Stimulated activated CD8-positive, alpha-beta memory T cell treated with anti-CD3 and anti-CD28 coated beads, Interleukin-15, amount 100 ng/mL, for 24 hours (primary cell): ENCODE measurements around the gene ALG3.
"Not testable (repeated sequence)": the region's sequence is repeated elsewhere in the genome, so short reads cannot be mapped to it uniquely, and the experiment has no call there.

Experiments
- DNase-seq: peaks from one replicate; pipeline ENCODE4 v3.0.0-alpha.2; 2020; ENCODE audit warnings: low read depth

Gene ALG3

GRCh38 chr3:184248454-184249411, at the start of gene ALG3:
Gene ALG3, minus strand, starts transcription at chr3:184248962. Its CDS starts 22 bp downstream, at chr3:184248940.
- DNase-seq, result peak; percentile 82

DNA sequence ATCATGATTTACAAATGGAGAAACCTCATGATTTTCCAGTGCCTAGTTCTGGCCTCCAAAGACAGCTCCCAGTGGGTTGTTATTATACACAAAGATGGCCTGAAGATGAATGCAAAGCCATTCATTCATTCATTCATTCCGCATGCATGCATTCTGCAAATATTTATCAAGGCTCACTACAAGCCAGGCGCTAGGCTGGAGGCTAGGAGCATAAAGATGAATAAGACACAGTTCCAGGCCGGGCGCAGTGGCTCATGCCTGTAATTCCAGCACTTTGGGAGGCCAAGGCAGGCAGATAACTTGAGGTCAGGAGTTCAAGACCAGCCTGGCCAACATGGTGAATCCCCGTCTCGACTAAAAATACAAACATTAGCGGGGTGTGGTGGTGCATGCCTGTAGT, 47.9 kb upstream of the ALG3 start:
- DNase-seq, result no peak

- DNase-seq, result no peak
Observed at GRCh38 chr3:184295771-184296170, 47.0 kb upstream of the ALG3 start.

GRCh38 chr3:184291738-184292445, 43.1 kb upstream of the ALG3 start:
- DNase-seq, result no peak

- DNase-seq, result no peak
Observed at GRCh38 chr3:184291044-184291737, 42.4 kb upstream of the ALG3 start.

DNA sequence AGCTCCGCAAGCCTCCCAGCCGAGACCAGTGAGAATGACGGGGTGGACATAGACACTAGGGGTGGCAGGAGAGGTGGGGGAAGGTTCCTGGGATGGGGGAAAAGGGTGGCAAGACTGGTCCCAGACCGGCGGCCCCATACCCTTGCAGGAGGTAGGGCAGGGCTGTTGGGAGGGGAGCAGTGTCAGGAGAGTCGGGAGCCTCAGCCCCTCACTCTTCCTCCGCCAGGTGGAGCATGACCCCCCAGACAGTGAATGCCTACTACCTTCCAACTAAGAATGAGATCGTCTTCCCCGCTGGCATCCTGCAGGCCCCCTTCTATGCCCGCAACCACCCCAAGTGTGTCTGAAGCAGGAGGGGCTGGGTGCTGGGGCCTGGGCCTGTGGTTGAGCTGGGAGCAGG, 41.6 kb upstream of the ALG3 start:
- no peak for DNase-seq

DNA sequence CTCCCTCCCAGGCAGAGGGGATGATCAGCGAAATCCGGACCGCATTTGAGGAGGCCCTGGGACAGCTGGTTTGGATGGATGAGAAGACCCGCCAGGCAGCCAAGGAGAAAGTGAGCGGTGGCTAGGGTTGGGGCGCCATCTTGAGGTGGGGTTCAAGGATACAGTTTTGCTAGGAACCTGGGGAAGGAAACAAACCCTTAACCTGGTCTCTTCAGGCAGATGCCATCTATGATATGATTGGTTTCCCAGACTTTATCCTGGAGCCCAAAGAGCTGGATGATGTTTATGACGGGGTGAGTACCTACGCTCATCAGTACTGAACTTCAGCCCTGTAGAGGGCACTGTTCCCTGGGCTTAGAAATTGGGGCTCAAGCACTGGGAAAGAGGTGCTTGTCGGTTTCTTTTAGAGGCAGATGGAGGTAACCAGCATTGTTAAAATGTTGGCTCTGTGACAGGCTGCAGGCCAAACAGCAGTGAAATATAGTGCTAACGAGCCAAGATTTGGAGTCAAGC, 40.7 kb upstream of the ALG3 start:
- DNase-seq, result peak; percentile 28

- DNase-seq, result no peak
Observed at GRCh38 chr3:184284696-184285095, 35.9 kb upstream of the ALG3 start.

DNA sequence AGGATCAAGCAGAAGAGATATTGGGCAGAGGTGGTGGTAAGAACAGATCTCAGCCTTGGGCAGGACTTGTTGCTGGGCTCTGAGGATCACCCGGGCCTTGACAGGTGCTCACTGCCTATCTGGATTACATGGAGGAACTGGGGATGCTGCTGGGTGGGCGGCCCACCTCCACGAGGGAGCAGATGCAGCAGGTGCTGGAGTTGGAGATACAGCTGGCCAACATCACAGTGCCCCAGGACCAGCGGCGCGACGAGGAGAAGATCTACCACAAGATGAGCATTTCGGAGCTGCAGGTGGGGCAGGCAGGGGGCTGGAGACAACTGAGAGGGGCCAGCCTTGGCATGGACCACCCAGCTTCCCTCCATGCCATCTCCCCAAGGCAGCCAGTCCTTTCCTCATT, 34.9 kb upstream of the ALG3 start:
- no peak for DNase-seq

DNA sequence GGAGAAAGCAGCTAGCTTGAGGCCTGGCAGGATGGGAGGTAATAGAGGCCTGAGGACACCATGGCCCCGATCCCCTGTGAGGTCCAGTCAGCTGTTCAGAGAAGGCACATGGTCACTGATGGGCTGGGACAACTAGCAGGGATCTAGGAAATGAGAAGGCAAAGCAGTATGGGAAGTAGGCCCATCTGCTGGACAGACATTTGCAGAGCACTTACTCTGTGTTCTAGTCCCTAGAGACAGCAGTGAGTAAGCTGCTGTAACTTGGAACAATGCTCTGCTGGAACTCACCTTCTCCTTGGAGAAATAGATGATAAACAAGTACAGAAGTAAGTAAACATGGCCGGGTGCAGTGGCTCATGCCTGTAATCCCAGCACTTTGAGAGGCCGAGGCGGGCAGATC, 34.2 kb upstream of the ALG3 start:
- DNase-seq, result no peak

DNA sequence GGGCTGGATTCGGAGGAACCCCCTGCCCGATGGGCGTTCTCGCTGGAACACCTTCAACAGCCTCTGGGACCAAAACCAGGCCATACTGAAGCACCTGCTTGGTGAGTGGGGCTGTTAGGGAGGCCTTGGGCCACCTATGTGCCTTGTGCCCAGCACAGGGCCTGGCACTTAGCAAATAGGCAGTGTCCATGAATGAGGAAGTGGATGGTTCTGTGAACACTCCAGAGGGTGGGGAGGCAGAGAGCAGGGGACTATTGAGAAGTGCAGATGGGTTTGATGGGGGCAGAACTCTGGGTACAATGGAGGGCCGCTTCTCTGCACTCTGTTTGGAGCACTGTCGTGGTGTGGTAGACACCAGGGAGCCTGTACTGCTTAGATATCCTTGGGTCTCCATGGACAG, 28.6 kb upstream of the ALG3 start:
- no peak for DNase-seq

DNA sequence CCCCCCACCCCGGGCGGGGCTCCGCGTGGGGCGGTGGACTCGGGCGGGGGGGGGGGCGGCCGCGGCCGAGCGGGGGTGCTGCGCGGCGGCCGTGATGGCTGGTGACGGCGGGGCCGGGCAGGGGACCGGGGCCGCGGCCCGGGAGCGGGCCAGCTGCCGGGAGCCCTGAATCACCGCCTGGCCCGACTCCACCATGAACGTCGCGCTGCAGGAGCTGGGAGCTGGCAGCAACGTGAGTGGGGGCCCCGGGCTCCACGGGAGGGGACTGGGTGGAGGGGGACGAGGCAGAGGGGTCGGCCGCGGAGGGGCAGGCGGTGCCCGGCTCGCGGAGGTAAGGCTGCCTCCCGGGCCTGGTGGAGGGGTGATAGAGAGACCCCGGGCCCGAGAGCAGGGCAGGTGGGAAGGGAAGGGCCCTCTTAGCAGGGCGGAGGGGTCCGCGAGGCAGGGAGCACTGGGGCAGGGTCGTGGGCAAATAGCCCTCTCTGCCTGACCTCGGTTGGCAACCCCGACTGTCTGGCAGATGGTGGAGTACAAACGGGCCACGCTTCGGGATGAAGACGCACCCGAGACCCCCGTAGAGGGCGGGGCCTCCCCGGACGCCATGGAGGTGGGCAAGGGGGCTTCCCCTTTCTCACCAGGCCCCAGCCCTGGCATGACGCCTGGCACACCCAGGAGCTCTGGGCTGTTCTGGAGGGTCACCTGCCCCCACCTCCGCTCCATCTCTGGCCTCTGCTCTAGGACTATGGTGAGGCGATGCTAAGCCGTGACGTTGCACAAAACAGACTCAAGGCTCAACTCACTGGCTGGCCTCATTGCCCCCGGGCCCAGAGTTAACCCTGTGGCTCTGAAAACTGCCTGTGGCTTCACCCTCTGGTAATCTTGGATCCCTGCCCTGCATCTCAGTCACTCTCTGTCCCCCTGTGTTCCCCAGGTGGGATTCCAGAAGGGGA, 27.5 kb upstream of the ALG3 start, which contains the start of gene ECE2:
Gene ECE2 (plus strand): TSS at position 62 of the 950 bp plus-strand sequence. CDS start 132 bp downstream, at position 194.
- DNase-seq, result no peak

DNA sequence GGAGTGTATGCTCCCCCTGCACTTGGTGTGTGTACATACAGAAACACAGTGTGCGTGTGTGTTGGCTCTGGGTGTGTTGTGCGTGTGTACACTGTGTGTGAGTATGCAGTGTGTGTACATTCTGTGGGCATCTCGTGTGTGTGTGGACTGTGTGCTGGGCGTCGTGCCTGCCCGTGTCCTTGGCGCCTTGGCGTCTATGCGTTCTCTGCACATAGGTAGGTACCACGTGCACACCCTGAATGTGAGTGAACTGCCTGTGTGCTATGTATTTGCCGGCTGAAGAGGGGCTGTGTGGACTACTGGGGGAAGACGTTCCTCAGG, 26.6 kb upstream of the ALG3 start:
- no peak for DNase-seq

GRCh38 chr3:184272269-184272668, 23.5 kb upstream of the ALG3 start:
- DNase-seq, result no peak

DNA sequence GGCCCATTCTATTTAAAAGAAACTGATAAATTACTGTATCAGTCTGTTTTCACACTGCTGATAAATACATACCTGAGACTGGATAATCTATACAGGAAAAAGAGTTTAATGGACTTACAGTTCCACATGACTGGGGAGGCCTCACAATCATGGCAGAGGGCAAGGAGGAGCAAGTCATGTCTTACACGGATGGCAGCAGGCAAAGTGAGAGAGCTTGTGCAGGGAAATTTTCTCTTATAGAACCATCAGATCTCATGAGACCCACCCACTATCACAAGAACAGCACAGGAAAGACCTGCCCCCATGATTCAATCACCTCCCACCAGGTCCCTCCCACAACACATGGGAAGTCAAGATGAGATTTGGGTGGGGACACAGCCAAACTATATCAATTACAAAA, 18.5 kb upstream of the ALG3 start:
- not testable (repeated sequence) for DNase-seq

- DNase-seq, result no peak
Observed at GRCh38 chr3:184262764-184263179, 14.0 kb upstream of the ALG3 start.

DNA sequence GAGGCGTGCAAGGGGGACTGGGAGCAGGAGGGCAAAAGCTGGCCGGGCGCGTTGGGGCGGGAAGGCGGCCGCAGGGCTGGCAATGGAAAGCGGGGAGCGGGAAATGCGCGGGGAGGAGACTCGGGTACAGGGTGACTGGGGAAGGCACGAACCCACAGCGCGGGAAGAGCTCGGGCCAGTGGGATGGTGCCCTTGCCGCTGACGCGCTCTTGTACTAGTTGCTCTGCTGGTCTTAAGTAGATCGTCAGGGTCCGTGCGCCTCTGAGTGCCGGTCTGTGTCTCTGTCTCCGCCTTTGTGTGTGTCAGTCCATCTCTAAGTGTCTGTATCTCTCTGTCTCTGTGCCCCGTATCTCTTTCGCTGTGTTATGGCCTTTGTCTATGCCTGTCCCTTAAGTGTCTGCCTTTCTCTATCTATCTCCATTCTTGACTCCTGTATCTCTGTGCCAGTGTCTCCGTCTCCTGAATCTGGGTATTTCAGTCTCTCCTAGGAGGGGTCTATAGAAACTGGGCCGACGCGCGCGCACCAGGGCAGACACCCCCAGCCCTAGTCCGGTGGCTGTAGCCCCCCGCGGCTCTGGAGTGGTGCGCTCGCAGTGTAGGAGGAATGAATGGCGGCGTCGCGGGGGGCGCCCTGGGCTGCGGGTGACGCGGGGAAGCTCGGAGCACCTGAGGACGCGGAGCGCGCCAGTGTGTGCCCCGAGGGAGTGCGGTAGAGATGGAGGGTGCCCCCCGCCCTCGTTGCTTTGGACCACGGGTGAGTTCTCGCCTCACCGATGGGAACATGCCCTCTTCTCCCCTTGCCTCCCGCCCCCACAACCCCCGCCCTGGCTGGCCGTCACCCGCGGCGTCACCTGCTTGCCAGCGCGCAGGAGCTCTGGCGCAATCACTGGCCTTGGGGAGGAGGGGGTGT, 13.3 kb upstream of the ALG3 start:
- DNase-seq, result no peak

DNA sequence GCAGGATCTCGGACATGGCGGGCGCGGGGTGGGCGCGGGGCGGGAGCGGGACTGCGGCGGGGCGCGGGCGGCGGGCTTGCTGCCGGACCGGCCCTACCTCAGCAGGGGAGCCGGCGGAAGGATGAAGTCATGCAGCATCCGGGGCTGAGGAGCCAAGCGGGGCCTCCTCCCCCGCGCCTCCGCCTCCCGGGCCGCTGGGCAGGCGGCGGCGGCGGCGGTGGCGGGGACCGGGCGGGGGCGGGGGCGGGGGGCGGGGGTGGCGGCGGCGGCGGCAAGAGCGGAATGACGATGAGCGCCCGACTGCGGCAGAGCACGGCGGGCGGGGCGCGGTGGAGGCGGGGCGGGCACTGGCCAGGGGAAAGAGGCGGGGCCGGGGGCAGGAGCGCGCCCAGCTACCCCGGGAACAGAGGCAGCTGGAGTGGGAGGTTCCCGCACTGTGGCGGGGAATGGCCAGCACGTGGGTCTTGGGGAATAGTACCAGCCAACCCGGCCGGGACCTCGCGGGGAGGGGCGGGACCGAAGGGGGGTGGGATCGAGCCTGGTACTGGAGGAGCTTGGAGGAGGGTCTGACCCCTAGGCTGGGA, 12.6 kb upstream of the ALG3 start, which contains the start of gene CAMK2N2:
Gene CAMK2N2 (minus strand): TSS at position 284 of the 584 bp plus-strand sequence. CDS start 268 bp downstream, at position 16.
- DNase-seq, result no peak

GRCh38 chr3:184260724-184261269, 12.0 kb upstream of the ALG3 start:
- DNase-seq, result no peak
